IMR-90 (cell line): ENCODE measurements around the gene BOD1. TPM values are rescaled to one million over a fixed set of nuclear protein-coding genes. Genes with fewer than 3 reads are reported as not detected.

Experiments used
- ATAC-seq: fragments of 200-7000 bp; cut with Tn5 transposase; 2 replicates; pipeline ENCODE4 v1.9.1; 2020; ENCODE audit warnings: low read depth, mild to moderate bottlenecking, moderate library complexity
- BruUV-seq: library from RNA; stranded (reverse); fragments of 400-500 nt; replicated peaks from 2 replicates; lab custom pipeline; 2021; lab: Mats Ljungman, UMichigan
- CTCF ChIA-PET: fragments of 300-600 bp; formaldehyde crosslinking; extraction: SDS; loops from one replicate; lab custom pipeline; 2021; ENCODE audit warnings: antibody characterized with exemption; lab: Yijun Ruan, JAX
- POLR2A ChIA-PET: fragments of 300-600 bp; sonication (Branson Sonifier 250); formaldehyde crosslinking; loops from one replicate; lab custom pipeline; 2022; ENCODE audit warnings: antibody characterized with exemption; ENCODE audit not compliant: unreplicated experiment; lab: Charles Lee
- DNase-seq: peaks from one replicate; pipeline ENCODE4 v3.0.0; 2013
- H2AFZ ChIP-seq: replicated peaks from 2 replicates; pipeline ENCODE3; 2013; ENCODE audit warnings: low read length, mild to moderate bottlenecking; ENCODE audit not compliant: poor library complexity
- H2AK5ac ChIP-seq: 2 replicates; pipeline ENCODE4 v1.6.1; 2013; ENCODE audit warnings: low read depth, low read length, inconsistent platforms
- H2AK9ac ChIP-seq: replicated peaks from 2 replicates; pipeline ENCODE3; 2013; ENCODE audit warnings: mild to moderate bottlenecking, low read depth, low read length, moderate library complexity; ENCODE audit not compliant: poor library complexity
- H2BK120ac ChIP-seq: 2 replicates; pipeline ENCODE4 v1.6.1; 2013; ENCODE audit warnings: low read depth, low read length, inconsistent platforms
- H2BK15ac ChIP-seq: 3 replicates; pipeline ENCODE4 v1.6.1; 2013; ENCODE audit warnings: low read depth, low read length, inconsistent platforms
- H2BK20ac ChIP-seq: 2 replicates; pipeline ENCODE4 v1.6.1; 2013; ENCODE audit warnings: low read depth, mild to moderate bottlenecking, inconsistent platforms, low read length, moderate library complexity
- H2BK5ac ChIP-seq: 2 replicates; pipeline ENCODE4 v1.6.1; 2013; ENCODE audit warnings: mild to moderate bottlenecking, low read depth, low read length, inconsistent platforms; ENCODE audit not compliant: poor library complexity, severe bottlenecking
- H3K14ac ChIP-seq: replicated peaks from 2 replicates; pipeline ENCODE4 v1.6.1; 2013; ENCODE audit warnings: low read depth, low read length, inconsistent platforms
- H3K18ac ChIP-seq: 2 replicates; pipeline ENCODE4 v1.6.1; 2013; ENCODE audit warnings: low read depth, low read length, control low read depth
- H3K23ac ChIP-seq: 2 replicates; pipeline ENCODE4 v1.6.1; 2013; ENCODE audit warnings: low read depth, low read length, inconsistent platforms
- H3K27ac ChIP-seq: 2 replicates; pipeline ENCODE4 v1.5.1; 2013; ENCODE audit warnings: mild to moderate bottlenecking, control low read depth, low read length; ENCODE audit not compliant: insufficient read depth
- H3K27me3 ChIP-seq: 2 replicates; pipeline ENCODE4 v1.6.1; 2013; ENCODE audit warnings: low read length; ENCODE audit not compliant: control insufficient read depth, insufficient read depth
- H3K36me3 ChIP-seq: 2 replicates; pipeline ENCODE4 v1.6.1; 2013; ENCODE audit warnings: low read length, mixed read lengths; ENCODE audit not compliant: control insufficient read depth, insufficient read depth
- H3K4ac ChIP-seq: 2 replicates; pipeline ENCODE4 v1.6.1; 2013; ENCODE audit warnings: low read depth, low read length, inconsistent platforms
- H3K4me1 ChIP-seq: 2 replicates; pipeline ENCODE4 v1.6.1; 2013; ENCODE audit warnings: low read length, mixed read lengths; ENCODE audit not compliant: control insufficient read depth, insufficient read depth
- H3K4me2 ChIP-seq: 2 replicates; pipeline ENCODE4 v1.6.1; 2013; ENCODE audit warnings: low read depth, mild to moderate bottlenecking, control low read depth, low read length, moderate library complexity
- H3K4me3 ChIP-seq: 2 replicates; pipeline ENCODE4 v1.5.1; 2013; ENCODE audit warnings: low read depth, mild to moderate bottlenecking, control low read depth, low read length, moderate library complexity; ENCODE audit not compliant: insufficient read depth
- H3K56ac ChIP-seq: 2 replicates; pipeline ENCODE4 v1.6.1; 2013; ENCODE audit warnings: low read length, inconsistent platforms; ENCODE audit not compliant: insufficient read depth; ENCODE audit errors: extremely low read depth
- H3K79me1 ChIP-seq, 2 experiments: 2 replicates each; pipeline ENCODE4 v1.6.1; 2013; ENCODE audit warnings: low read length in 2 of 2, inconsistent platforms in 1 of 2, low read depth in 1 of 2
- H3K9ac ChIP-seq: 2 replicates; pipeline ENCODE4 v1.6.1; 2013; ENCODE audit warnings: low read depth, low read length, control low read depth
- H3K9me1 ChIP-seq: 2 replicates; pipeline ENCODE4 v1.6.1; 2013; ENCODE audit warnings: low read length, inconsistent platforms; ENCODE audit not compliant: insufficient read depth
- H3K9me3 ChIP-seq: 2 replicates; pipeline ENCODE4 v1.6.1; 2013; ENCODE audit warnings: low read length; ENCODE audit not compliant: control insufficient read depth, insufficient read depth
- H4K20me1 ChIP-seq: 2 replicates; pipeline ENCODE4 v1.6.1; 2013; ENCODE audit warnings: low read length, inconsistent platforms; ENCODE audit not compliant: insufficient read depth
- H4K5ac ChIP-seq: 2 replicates; pipeline ENCODE4 v1.6.1; 2013; ENCODE audit warnings: mild to moderate bottlenecking, low read depth, low read length, control low read depth
- H4K8ac ChIP-seq, 2 experiments: 2 replicates each; pipeline ENCODE4 v1.6.1; 2013; ENCODE audit warnings: low read depth in 2 of 2, low read length in 2 of 2, control low read depth in 1 of 2, inconsistent platforms in 1 of 2
- H4K91ac ChIP-seq: 2 replicates; pipeline ENCODE4 v1.6.1; 2013; ENCODE audit warnings: low read depth, low read length, inconsistent platforms; ENCODE audit not compliant: insufficient read depth
- CEBPB ChIP-seq: IDR thresholded peaks from 2 replicates; pipeline ENCODE4 v1.6.1; 2012; ENCODE audit warnings: low read depth, low read length, improper control_type of control experiment
- CHD1 ChIP-seq: IDR thresholded peaks from 2 replicates; pipeline ENCODE4 v1.6.1; 2012; ENCODE audit warnings: low read depth, low read length, improper control_type of control experiment
- CTCF ChIP-seq: conservative IDR thresholded peaks from 2 replicates; pipeline ENCODE4 v1.5.1; 2012; ENCODE audit warnings: mild to moderate bottlenecking, low read depth, low read length, improper control_type of control experiment
- ELK1 ChIP-seq: fragments of 150-350 bp; IDR thresholded peaks from 2 replicates; pipeline ENCODE4 v1.6.1; 2016; ENCODE audit warnings: low read depth, mild to moderate bottlenecking, low read length, moderate library complexity, borderline replicate concordance
- FOS ChIP-seq: fragments of 150-350 bp; IDR thresholded peaks from 2 replicates; pipeline ENCODE4 v1.6.1; 2016; ENCODE audit warnings: low read depth, low read length
- MAFK ChIP-seq: IDR thresholded peaks from 2 replicates; pipeline ENCODE4 v1.6.1; 2012; ENCODE audit warnings: low read depth, low read length, improper control_type of control experiment
- MAZ ChIP-seq: IDR thresholded peaks from 2 replicates; pipeline ENCODE4 v1.6.1; 2012; ENCODE audit warnings: low read depth, mild to moderate bottlenecking, low read length, improper control_type of control experiment, moderate library complexity, borderline replicate concordance
- MXI1 ChIP-seq: IDR thresholded peaks from 2 replicates; pipeline ENCODE4 v1.6.1; 2012; ENCODE audit warnings: low read depth, mild to moderate bottlenecking, low read length, moderate library complexity, borderline replicate concordance
- NFE2L2 ChIP-seq: fragments of 150-350 bp; IDR thresholded peaks from 2 replicates; pipeline ENCODE4 v1.6.1; 2016; ENCODE audit warnings: low read depth, mild to moderate bottlenecking, low read length
- POLR2A ChIP-seq: IDR thresholded peaks from 2 replicates; pipeline ENCODE4 v1.6.1; 2012; ENCODE audit warnings: mild to moderate bottlenecking, low read depth, low read length
- RAD21 ChIP-seq: IDR thresholded peaks from 2 replicates; pipeline ENCODE4 v1.6.1; 2012; ENCODE audit warnings: low read length, improper control_type of control experiment
- RCOR1 ChIP-seq: IDR thresholded peaks from 2 replicates; pipeline ENCODE4 v1.6.1; 2012; ENCODE audit warnings: mild to moderate bottlenecking, low read length, improper control_type of control experiment; ENCODE audit not compliant: insufficient replicate concordance
- SMC3 ChIP-seq: fragments of 150-350 bp; IDR thresholded peaks from 2 replicates; pipeline ENCODE4 v1.6.1; 2016; ENCODE audit warnings: low read depth, mild to moderate bottlenecking, antibody characterized with exemption, low read length, moderate library complexity
- USF2 ChIP-seq: fragments of 150-350 bp; IDR thresholded peaks from 2 replicates; pipeline ENCODE4 v1.6.1; 2017; ENCODE audit warnings: mild to moderate bottlenecking, antibody characterized with exemption, low read length, low read depth
- WGBS, 2 experiments: methylation state at CpG; one replicate each; pipeline versions ENCODE4 v1.1.5 to v1.1.7; 2013; ENCODE audit warnings: missing lambda C conversion rate in 2 of 2; ENCODE audit not compliant: insufficient read length in 1 of 2; ENCODE audit errors: extremely low coverage in 2 of 2; 5-methylcytosine and 5-hydroxymethylcytosine counted together
- dilution Hi-C: fragments of 300-500 bp; cut with HindIII; formaldehyde crosslinking; loops from one replicate; pipeline ENCODE4 v1.14.3; 2018; ENCODE audit warnings: low sequenced_read_pairs; ENCODE audit not compliant: unreplicated experiment
- in situ Hi-C: fragments of 300-500 bp; cut with MboI; formaldehyde crosslinking; loops from 3 replicates; pipeline ENCODE4 v1.14.3; 2019; ENCODE audit warnings: low sequenced_read_pairs, inconsistent platforms, mixed read lengths
- intact Hi-C: fragments of 100-400 bp; cut with micrococcal nuclease; formaldehyde crosslinking; loops from 2 replicates; pipeline ENCODE4 v1.10.0; 2022
- polyA plus RNA-seq, 3 experiments: library from polyadenylated mRNA; depleted of rRNA; stranded (reverse); fragments of >200 nt; gene quantifications; 2 replicates each; pipeline ENCODE4 v1.2.3, GENCODE V29; 2012; ENCODE audit warnings: low replicate concordance in 1 of 3
- total RNA-seq: library from RNA; depleted of rRNA; stranded (reverse); fragments of >200 nt; gene quantifications from 2 replicates; pipeline ENCODE4 v1.2.3, GENCODE V29; 2012

The BOD1 gene
- total and polyA plus RNA-seq, 2 of the 4 experiments (the other 2 are of a cell fraction) = 57.9 to 71.7 TPM

GRCh38 chr5:173655196-173655797 is 38.8 kb upstream of the BOD1 start:
- intact Hi-C loops = no loop called here

More at GRCh38 chr5:173655196-173655797, 38.8 kb upstream of the BOD1 start:
- Histone ChIP-seq H3K18ac (no peak overlapping the region), H3K4me1 (no peaks in the 10 kb centered on the region), H3K9me1 (no peaks in the 10 kb centered on the region), H2BK120ac (no peak overlapping the region), H2AK5ac (no peak overlapping the region), H3K36me3 (no peaks in the 10 kb centered on the region), H2AK9ac (no peak overlapping the region), H3K9me3 (peaks cover 6% of the 10 kb centered on the region), H3K4ac (no peak overlapping the region), H3K9ac (no peak overlapping the region), H3K4me3 (no peak overlapping the region), H3K4me2 (no peak overlapping the region), H3K56ac (no peak overlapping the region), H3K14ac (no peak overlapping the region), H2BK15ac (no peak overlapping the region), H3K27me3 (peaks cover 8% of the 10 kb centered on the region; the same call in 1 of the 2 replicates), H2BK20ac (no peak overlapping the region), H3K79me1 (no peaks in the 10 kb centered on the region), H3K27ac (no peak overlapping the region), H2BK5ac (no peak overlapping the region), H4K20me1 (no peaks in the 10 kb centered on the region), H4K5ac (no peak overlapping the region), H4K91ac (no peak overlapping the region), H3K23ac (no peak overlapping the region), H4K8ac (no peak overlapping the region), H2AFZ (no peak overlapping the region)
- CTCF ChIA-PET = no interaction called here
- no CpG with 5 or more reads among the region's 3 CpGs for WGBS, 2 experiments
- no peak for ATAC-seq
- DNase-seq = no peak
- in situ Hi-C loops = no loop called here
- dilution Hi-C loops = no loop called here
- POLR2A ChIA-PET = no interaction called here
- TF ChIP-seq MXI1 (no peak), CTCF (no peak), USF2 (no peak), CHD1 (no peak), RAD21 (no peak), CEBPB (no peak), MAZ (no peak), NFE2L2 (no peak), ELK1 (no peak), MAFK (no peak), RCOR1 (no peak), FOS (no peak), SMC3 (no peak), POLR2A (no peak)
- BruUV-seq = no TSS peak
